Measurements from ENCODE around the gene MECR.

GRCh38 chr1:29256979-29257804 is 26.5 kb upstream of the MECR start:
- no peak for TF ChIP-seq CTCF (IDR thresholded peaks at IDR 0.05)
- TF ChIP-seq POLR2A (IDR thresholded peaks at IDR 0.05), result no peak

All from uterus (tissue), 2 donors.